HG02642 (cell line): Measurements from ENCODE around the gene GIGYF2.
"Not testable (repeated sequence)": the region's sequence is repeated elsewhere in the genome, so short reads cannot be mapped to it uniquely, and the experiment has no call there.

ENCODE experiments used
- ATAC-seq: cut with Tn5 transposase; IDR thresholded peaks from one replicate; pipeline ENCODE4 v1.9.1; 2021; ENCODE audit warnings: mild to moderate bottlenecking; ENCODE audit not compliant: unreplicated experiment, poor library complexity

Gene GIGYF2

DNA sequence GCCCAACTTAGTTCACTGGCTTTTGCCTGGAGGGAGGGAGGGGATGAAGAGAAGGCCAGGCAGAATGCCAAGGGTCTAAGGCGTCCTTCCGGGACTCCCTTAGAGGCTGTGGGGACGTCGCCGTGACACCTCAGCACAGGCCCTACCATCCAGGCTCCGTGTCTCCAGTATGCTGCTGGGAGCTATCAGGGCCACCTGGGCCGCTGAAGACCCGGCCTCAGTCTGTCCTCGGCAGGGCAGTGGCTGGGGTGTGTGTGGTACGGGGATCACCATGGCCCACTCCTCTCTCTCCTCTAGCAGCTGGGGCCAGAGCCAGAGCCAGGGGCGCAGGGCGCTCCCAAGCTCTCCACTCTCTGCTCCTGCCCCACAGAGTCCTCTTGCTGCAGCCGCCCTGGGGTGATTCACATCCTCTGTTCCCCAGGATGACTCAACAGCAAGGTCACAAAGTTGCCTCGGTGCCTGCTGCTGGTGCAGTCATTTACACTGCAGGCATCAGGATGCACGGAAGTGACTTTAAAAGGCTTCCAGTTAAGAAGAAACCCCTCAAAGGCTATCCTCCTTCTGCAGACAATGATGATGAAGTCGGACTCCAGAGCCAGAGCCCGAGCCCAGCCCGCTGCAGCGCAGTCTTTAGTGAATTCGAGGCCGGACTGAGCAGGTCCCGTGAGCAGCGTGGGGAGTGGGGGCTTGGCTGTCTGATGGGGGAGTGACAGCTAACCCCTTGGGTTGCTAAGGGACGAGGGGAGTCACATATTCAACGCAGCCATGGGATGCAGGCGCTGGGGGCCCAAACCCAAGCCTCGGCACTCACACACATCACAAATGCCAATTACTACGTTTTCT lies 204.8 kb downstream of the GIGYF2 start:
- no peak for ATAC-seq

DNA sequence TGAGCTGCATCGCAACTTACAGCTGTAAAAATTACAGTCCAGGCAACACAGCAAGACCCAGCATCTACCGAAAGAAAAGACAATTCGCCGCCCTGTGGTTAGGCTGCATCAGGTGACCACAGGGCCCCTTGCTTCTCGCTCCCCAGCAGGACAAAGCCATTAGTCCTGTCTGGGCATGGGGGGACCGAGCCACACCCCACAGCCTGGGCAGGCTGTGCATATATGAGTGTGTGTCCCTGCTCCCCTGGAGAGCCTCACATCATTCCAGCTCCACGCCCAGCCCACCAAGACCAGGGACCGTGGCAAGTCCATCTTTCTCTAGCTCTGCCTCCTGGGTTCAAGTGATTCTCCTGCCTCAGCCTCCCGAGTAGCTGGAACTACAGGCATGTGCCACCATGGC lies 206.9 kb downstream of the GIGYF2 start:
- ATAC-seq, result no peak

DNA sequence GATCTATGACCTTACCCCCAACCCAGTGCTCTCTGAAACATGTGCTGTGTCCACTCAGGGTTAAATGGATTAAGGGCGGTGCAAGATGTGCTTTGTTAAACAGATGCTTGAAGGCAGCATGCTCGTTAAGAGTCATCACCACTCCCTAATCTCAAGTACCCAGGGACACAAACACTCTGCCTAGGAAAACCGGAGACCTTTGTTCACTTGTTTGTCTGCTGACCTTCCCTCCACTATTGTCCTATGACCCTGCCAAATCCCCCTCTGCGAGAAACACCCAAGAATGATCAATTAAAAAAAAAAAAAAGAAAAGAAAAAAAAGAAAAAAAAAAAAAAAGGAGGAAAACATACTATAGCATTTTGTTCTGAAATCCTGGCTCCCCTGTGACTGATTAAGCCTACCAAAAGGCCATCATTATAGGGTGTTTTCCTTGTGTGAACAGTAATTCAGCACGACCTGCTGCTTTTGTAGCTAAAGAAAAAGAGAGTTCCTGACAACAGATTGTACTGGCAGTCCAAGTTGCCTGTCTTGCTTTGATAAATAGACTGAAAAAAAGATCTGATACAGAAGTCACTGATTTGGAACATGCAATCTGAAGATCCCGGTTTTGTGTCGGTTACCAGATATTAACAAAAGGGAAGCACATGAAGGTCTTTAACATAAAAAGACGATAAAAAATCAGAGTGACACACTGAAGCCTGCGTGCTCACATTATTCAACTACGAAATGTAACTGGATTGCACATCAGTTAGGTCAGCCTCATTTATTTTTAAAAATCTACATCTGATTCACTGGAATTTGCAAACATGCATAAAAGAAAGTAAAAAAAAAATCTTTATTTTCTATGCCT lies 210.0 kb downstream of the GIGYF2 start:
- ATAC-seq, result not testable (repeated sequence)

DNA sequence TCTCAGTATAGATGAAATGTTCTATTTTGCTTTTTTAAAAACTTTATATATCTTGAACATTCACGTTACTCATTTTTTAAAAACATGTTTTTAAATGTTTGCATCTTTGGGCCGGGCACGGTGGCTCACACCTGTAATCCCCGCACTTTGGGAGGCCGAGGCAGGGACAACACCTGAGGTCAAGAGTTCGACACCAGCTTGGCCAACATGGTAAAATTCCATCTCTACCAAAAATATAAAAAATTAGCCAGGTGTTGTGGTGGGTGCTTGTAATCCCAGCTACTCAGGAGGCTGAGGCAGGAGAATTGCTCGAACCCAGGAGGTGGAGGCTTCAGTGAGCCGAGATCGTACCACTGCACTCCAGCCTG lies 210.6 kb downstream of the GIGYF2 start:
- ATAC-seq, result not testable (repeated sequence)

DNA sequence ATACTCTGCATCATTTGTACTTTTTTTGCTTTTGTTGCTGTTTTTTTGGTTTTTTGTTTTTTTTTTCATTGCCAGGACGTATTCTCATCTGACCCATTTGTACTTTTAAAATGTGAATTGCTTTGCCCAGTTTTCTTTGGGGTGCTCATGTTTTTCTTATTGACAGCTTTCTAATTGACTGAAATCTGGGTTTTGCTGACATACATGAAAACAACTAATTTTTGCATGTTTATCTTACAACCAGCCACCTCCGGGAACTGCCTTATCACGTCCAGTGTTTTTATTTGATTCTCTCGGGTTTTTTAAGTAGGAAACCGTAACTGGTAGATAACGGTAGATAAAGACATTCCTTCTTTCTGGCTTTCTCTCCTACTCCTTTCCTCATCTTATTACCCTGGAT lies 211.6 kb downstream of the GIGYF2 start:
- no peak for ATAC-seq
